Effector memory CD4-positive, alpha-beta T cell (primary cell): ENCODE data around the gene PRKAR1B.

Source experiments
- DNase-seq, 3 donors: peaks; one replicate each; pipeline ENCODE4 v3.0.0-alpha.2; 2020
- H3K27ac ChIP-seq: 2 replicates; pipeline ENCODE4 v1.7.0; 2013; ENCODE audit warnings: mild to moderate bottlenecking, low read length, moderate library complexity; ENCODE audit not compliant: insufficient read depth, poor library complexity, severe bottlenecking
- H3K27me3 ChIP-seq: replicated peaks from 2 replicates; pipeline ENCODE4 v1.7.0; 2013; ENCODE audit warnings: mild to moderate bottlenecking, low read length; ENCODE audit not compliant: insufficient read depth, control insufficient read depth, poor library complexity, severe bottlenecking
- H3K36me3 ChIP-seq: 2 replicates; pipeline ENCODE4 v1.7.0; 2013; ENCODE audit warnings: mild to moderate bottlenecking, low read length, moderate library complexity; ENCODE audit not compliant: control insufficient read depth, insufficient read depth
- H3K4me1 ChIP-seq: 2 replicates; pipeline ENCODE4 v1.7.0; 2013; ENCODE audit warnings: low read length, mild to moderate bottlenecking; ENCODE audit not compliant: control insufficient read depth, insufficient read depth, poor library complexity, severe bottlenecking
- H3K4me3 ChIP-seq: 2 replicates; pipeline ENCODE4 v1.7.0; 2013; ENCODE audit warnings: low read length, low read depth, mild to moderate bottlenecking; ENCODE audit not compliant: insufficient read depth, poor library complexity, severe bottlenecking
- H3K9me3 ChIP-seq: 2 replicates; pipeline ENCODE4 v1.7.0; 2013; ENCODE audit warnings: mild to moderate bottlenecking, low read length, moderate library complexity; ENCODE audit not compliant: control insufficient read depth

PRKAR1B gene

DNA sequence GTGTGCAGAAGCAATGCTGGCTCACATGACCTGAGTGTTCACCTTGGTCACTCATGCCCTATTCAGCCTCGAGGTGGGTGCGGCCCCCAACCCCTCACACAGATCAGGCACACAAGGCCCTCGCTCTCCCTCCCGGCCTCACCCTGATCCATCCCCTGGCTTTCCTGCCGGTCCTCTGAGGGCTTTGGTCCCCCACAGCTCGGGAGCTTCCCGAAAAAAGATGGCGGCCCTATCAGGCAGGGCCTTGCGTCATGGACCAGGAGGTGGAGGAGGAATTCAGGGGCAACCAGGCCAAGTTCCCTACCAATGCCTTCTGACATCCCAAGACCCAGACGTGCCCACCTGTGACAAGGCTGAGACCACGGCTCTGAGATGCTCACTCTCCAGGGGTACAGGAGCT, 44.3 kb downstream of the PRKAR1B start:
- DNase-seq, result no peak
- Histone ChIP-seq H3K4me3 (no peak overlapping the region), H3K27ac (no peak overlapping the region), H3K36me3 (no peaks in the 10 kb centered on the region), H3K9me3 (peaks cover 5% of the 10 kb centered on the region), H3K27me3 (no peaks in the 10 kb centered on the region), H3K4me1 (no peaks in the 10 kb centered on the region)

GRCh38 chr7:681551-682307, 45.4 kb downstream of the PRKAR1B start:
- Histone ChIP-seq H3K36me3 (no peaks in the 10 kb centered on the region), H3K9me3 (peaks cover 5% of the 10 kb centered on the region), H3K4me3 (no peak overlapping the region), H3K27ac (no peak overlapping the region), H3K4me1 (no peaks in the 10 kb centered on the region), H3K27me3 (no peaks in the 10 kb centered on the region)
- DNase-seq, result no peak

DNA sequence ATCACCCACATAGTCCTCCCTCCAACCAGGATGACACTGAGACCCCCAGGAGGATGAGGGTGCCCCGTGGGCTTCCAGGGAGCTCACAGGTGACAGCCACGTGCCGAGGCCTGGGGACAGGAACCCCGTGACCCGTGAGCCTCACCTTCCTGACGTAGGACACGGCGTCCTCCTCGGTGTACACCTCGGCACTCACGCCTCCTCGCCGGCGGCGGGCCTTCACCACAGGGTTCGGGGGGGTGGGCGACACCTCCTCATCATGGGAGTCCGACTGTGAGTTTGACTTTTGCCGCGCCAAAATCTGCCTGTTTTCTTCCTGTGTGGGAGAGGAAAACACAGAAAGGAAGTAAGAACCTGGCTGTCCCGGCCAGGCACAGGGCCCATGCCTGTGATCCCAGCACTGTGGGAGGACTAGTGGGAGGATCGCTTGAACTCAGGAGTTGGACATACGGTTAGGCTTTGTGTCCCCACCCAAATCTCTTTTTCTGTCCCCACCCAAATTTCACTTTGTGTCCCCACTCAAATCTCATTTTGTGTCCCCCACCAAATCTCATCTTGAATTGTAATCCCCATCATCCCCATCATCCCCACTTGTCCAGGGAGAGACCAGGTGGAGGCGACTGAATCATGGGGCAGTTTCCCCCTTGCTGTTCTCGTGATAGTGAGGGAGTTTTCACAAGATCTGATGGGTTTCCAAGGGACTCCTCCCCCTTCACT, 46.5 kb downstream of the PRKAR1B start:
- Histone ChIP-seq H3K4me3 (no peak overlapping the region), H3K27me3 (no peaks in the 10 kb centered on the region), H3K9me3 (no peaks in the 10 kb centered on the region), H3K4me1 (no peaks in the 10 kb centered on the region), H3K27ac (no peak overlapping the region), H3K36me3 (no peaks in the 10 kb centered on the region)
- no peak for DNase-seq

- H3K9me3 ChIP-seq, result no peaks in the 10 kb centered on the region
- no peak overlapping the region for H3K27ac ChIP-seq
- no peaks in the 10 kb centered on the region for H3K36me3 ChIP-seq
Measured at GRCh38 chr7:676972-677385, 50.1 kb downstream of the PRKAR1B start.

GRCh38 chr7:676246-676971, 50.7 kb downstream of the PRKAR1B start:
- H3K4me1 ChIP-seq, result no peaks in the 10 kb centered on the region

More at GRCh38 chr7:676972-677385, 50.1 kb downstream of the PRKAR1B start:
- no peaks in the 10 kb centered on the region for H3K27me3 ChIP-seq
- H3K4me1 ChIP-seq, result no peaks in the 10 kb centered on the region
- no peak for DNase-seq
- H3K4me3 ChIP-seq, result no peak overlapping the region

GRCh38 chr7:674454-675410, 52.3 kb downstream of the PRKAR1B start:
- no peaks in the 10 kb centered on the region for H3K36me3 ChIP-seq
- H3K9me3 ChIP-seq, result no peaks in the 10 kb centered on the region
- no peak overlapping the region for H3K27ac ChIP-seq
- DNase-seq, result no peak
- H3K4me3 ChIP-seq, result no peak overlapping the region
- H3K4me1 ChIP-seq, result no peaks in the 10 kb centered on the region
- no peaks in the 10 kb centered on the region for H3K27me3 ChIP-seq

More at GRCh38 chr7:676246-676971, 50.7 kb downstream of the PRKAR1B start:
- Histone ChIP-seq H3K36me3 (no peaks in the 10 kb centered on the region), H3K27me3 (no peaks in the 10 kb centered on the region), H3K9me3 (no peaks in the 10 kb centered on the region), H3K27ac (no peak overlapping the region), H3K4me3 (no peak overlapping the region)
- DNase-seq, result no peak

DNA sequence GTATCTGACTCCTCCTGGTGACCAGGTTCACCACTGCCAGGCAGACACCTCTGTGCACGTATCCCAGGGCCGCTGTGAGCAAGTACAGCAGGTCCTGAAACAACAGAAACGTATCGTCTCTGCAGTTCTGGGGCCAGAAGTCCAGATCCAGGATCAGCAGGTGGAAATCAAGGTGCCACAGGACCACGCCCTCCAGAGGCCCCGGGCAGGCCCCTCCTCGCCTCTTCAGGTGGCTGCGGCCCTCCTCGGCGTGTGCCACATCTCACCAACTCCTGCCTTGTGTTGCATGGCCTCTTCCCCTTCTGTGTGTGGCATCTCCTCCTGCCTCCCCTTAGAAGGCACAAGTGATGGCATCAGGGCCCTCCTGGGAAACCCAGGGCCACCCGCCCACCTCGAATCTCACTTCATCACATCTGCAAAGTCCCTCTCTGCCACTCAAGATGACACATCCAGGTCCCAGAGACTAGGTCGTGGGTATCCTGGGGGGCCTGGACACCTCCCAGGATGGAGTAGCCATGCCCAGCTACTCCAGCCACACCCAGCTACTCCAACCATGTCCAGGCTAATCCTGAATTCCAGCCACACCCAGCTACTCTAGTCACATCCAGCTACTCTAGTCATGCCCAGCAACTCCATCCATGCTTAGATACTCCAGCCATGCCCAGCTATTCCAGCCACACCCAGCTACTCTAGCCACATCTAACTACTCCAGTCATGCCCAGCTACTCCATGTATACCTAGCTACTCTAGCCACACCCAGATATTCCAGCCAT, 53.2 kb downstream of the PRKAR1B start:
- H3K4me1 ChIP-seq, result no peaks in the 10 kb centered on the region
- H3K9me3 ChIP-seq, result no peaks in the 10 kb centered on the region
- H3K4me3 ChIP-seq, result no peak overlapping the region
- no peak for DNase-seq
- no peaks in the 10 kb centered on the region for H3K36me3 ChIP-seq
- no peak overlapping the region for H3K27ac ChIP-seq
- H3K27me3 ChIP-seq, result no peaks in the 10 kb centered on the region

- no peaks in the 10 kb centered on the region for H3K36me3 ChIP-seq
- H3K9me3 ChIP-seq, result no peaks in the 10 kb centered on the region
- H3K27ac ChIP-seq, result no peak overlapping the region
- no peak overlapping the region for H3K4me3 ChIP-seq
- H3K27me3 ChIP-seq, result no peaks in the 10 kb centered on the region
- DNase-seq, result no peak
- no peaks in the 10 kb centered on the region for H3K4me1 ChIP-seq
Measured at GRCh38 chr7:672891-673290, 54.2 kb downstream of the PRKAR1B start.
